ENCODE data around the gene MACROD1.
A peak's percentile ranks its signal among the peaks of the same experiment; 100 is the strongest.

The MACROD1 gene

GRCh38 chr11:64009710-64010109 is 156.2 kb downstream of the MACROD1 start:
- no peak for DNase-seq

DNA sequence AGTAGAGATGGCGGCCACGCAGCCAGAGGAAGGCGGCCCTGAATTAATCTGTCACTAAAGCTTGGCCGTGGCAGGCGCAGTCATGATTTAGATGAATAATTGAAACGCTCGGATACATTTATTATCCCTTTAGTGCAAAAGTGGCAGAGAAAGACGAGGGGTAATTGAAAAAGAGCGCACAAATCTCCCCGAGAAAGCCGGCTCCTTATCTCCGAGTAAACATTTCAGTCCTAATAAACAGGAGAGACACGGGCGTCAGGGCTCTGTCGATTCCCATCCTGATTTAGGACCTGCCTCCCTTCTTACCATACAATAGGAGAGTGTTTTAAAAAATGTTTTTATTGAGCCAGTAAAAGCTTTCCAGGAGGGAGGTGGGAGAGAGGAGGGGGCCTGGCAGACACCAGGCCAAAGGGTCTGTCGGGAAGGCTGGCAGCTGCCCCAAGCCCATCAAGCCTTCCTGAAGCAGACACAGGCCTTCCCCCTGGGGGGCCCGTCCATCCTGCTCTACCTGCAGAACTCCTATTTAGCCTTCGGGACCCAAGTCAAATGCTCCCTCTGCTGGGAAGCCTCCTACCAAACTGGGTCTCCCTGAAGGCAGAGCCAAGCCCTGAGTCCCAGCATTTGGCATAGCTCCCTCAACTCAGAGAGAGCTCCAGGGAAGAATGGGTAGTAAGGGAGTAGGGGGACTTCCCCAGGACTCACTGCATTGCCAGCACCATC is 156.8 kb downstream of the MACROD1 start:
- no peak for DNase-seq

DNA sequence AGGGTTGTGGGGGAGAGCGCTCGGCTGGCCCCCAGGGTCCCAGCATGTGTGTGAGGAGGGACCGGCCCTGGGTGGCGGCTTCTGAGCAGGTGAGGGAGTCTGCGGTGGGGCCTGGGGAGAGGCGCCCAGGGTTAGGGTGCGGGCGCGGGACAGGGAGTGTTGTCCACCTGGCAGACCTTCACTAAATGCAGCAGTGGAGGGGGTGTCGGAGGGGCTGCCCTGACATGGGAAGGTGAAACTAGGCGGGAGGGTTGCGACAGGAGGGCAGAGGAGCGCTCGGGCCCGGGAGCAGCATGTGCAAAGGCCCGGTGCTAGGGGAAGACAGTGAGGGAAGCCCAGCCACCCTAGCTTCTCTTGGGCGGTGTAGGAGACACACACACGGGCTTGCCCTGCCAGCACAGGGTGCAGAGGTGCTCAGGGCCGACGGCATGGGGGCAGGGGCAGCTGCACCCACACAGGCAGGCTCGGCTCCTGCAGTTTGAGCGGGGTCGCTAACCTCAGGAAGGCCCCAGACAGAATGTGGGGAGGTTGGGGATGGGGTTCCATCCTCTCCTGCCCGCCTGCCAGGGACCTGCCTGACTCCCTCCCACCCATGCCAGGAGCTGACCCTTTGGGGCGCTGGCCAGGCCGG is 157.5 kb downstream of the MACROD1 start:
- DNase-seq: no peak

DNA sequence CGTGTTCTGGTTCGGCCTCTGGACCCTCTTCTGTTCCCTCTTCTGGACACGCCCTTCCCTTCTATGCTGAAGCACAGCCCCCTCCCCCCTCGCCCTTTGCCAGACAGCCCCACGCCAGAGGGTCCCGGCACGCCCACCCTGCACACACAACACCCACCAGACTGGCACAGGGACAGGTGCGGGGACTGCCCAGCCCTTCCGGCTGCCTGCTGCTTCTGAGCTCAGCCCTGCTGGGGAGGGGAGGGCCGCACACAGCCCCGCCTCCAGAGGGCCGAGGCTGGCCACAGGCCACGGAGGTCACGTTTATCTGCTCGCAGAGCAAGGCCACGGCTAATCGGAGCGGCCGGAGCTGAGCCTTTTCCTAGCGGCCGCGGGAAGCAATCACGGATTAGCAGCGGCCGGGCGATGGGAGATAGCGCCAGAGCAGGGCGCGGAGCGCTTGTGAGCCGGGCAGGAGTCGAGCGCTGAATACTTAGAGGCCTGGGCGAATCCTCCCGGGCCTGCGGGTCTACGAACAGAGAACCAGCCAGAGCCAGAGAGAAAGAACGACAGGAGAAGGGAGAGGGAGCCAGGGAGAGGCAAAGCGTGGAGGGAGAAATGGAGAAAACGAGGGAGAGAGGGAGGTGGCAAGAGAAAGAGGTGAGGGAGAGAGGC is 158.2 kb downstream of the MACROD1 start:
- DNase-seq: peak in 1 of 5 experiments; percentile 15

GRCh38 chr11:64007160-64007628 is 158.7 kb downstream of the MACROD1 start:
- no peak for DNase-seq

- DNase-seq: no peak
Measured at GRCh38 chr11:64006398-64006797, 159.5 kb downstream of the MACROD1 start.

GRCh38 chr11:64005691-64006090 is 160.2 kb downstream of the MACROD1 start:
- DNase-seq: no peak

DNA sequence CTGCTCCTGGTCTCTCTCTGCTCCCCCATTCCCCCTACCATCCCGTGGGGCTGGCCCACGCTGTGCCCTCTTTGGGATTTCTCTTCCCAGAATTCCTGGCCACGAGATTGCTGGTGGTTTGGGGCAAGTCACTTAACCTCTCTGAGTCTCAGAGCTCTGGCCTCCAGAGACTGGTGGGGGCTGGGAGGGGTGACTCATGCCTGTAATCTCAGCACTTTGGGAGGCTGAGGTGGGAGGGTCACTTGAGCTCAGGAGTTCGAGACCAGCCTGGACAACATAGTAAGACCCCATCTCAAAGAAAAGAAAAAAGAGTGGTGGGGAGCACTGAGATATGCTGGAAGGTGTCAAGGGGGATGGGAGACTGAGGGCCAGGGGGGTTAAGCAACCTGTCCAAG is 161.3 kb downstream of the MACROD1 start:
- DNase-seq: no peak

DNA sequence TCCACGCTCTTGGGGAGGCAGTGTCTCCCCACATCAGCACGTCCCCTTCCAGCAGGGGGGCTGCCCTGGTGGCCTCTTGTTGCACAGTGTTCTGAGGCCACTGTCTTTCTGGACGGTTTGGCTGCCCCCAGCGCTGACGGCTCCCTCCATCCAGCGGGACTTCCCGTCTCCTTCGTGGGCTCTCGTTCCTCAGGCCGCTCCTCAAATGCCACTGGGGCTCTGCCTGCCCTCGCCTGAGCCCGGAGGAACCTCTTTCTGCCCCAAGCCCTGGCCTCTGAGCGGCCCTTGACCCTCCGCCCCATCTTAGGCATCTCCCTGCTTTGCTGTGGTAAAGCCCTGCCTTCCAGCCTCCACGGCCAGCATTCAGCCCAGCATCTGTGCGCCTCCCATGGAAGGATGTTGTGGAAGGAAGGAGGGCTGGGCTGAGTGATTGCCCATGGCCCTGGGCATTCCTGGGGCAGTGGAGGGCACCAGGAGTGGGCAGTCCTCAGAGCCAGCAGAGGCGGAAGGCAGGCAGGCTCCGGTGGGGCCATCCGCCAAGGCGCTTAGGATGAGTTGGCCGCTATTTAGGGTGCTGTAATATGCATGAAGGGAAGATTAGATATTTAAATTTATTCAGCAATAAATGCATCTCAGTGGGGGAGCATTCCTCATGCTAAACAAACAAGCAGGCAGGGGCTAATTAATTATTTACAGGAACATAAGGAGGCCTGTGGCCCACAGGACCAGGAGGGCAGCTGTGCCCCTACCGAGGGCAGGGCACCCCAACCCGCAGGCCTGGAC is 161.9 kb downstream of the MACROD1 start:
- no peak for DNase-seq

DNA sequence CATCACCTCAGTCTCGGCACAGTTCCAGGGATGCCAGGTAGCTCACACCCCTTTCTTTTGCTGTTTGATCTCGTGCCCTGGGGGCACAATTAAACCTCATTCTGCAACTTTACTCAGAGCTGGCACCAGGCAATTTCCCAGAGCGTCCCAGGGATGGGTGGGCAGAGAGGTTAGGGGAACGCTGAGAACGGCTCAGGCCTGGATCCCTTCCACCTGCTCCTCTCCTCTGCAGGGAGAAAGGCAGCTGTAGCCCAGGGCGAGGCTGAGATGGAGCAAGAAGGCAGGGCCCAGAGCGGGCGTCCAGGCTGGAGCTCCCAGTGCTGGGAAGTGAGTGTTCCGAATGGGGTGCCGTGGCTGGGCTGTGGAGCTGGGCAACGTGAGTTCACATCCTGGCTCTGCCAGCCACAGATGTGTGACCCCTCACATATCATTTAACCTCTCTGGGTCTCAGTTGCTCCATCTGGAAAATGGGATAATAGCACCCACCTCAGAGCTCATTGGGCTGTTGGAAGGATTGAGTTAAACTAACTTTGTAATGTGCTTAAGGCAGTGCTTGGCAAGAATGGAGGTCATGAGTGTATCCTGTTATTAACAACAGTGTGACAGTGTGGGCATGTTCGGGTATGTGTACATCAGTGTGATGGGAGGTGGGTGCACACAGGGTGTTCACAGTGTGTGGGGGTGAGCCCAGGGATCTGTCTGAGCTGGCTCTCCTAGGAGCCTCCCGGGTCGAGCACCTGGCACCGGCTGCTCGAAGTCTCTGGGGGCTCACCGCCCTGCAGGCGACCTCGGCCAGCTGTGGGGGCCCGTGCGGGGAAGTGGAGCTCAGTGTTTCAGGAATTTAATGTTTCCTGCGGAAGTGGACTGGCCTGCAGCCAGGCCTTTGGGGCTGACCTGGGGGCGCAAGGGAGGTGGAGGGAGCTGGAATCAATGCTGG is 164.2 kb downstream of the MACROD1 start:
- DNase-seq: no peak

GRCh38 chr11:64000740-64001483 is 165.0 kb downstream of the MACROD1 start:
- no peak for DNase-seq

GRCh38 chr11:64000026-64000739 is 165.7 kb downstream of the MACROD1 start:
- DNase-seq: peak; percentile 54 to 79 (median 61)

- DNase-seq: peak; percentile 32 to 58 (median 51)
Measured at GRCh38 chr11:63999349-64000025, 166.4 kb downstream of the MACROD1 start.

DNA sequence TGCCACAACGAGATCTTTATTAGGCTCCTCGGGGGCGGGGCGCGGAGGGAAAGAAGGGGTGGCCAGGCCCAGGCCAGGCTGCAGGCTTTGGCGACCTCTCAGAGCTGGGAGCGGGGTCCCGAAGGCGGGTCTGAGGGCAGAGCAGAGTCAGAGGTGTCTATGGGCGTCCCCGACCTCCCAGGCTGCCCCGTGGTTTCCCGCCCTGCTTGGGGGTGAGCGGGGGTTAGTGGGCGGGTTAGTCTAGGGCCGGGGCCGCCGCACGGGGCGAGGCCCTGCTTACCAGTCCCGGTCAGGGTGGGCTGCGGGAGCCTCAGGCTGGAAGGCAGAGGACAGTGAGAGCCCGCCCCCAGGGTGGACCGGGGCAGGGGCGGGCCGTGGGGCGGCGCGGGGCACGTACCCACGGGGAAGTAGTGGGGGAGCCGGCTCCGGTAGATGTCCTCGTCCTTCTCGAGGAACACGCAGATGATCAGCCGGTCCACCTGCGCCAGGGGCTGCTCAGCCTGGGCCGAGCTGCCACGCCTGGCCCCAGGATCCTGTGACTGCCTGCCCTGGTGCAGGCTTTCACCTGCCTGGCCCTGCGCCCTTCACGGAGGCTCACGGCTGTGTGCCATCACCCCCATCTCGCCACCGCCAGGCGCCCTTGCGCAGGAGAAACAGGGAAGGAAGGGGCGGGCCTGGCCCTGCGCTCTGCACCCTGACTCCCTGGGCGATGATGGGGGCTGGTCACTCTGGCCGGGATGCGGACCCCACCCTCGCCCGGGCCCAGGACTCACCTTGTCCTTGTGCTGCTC is 167.2 kb downstream of the MACROD1 start:
- peak in 1 of 5 experiments; percentile 20 for DNase-seq

DNA sequence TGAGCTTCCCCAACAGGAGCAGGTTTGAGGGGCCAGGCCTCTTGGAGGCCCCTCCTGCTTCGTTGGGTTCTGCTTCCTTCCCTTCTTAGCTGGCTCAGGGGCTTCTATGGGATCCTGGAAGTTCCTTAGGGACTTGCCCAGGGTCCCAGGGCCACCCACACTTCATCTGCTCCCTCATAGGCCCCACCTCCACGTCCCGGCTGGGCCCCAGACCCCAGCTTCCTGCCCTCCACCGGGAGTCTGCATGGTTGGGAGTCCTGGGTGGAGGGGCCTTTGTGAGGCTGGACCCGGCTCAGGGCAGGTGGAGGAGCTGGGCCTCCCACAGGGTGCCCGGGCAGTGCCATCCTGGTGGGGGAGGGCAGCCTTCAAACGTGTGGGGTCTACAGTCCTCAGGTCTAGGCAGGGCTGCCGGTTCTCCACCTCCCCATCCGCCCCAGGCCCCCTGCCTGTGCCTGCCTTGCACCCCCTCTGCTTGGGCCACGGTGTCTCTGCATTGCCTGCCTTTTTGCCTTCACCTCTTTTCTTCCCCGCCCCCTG is 168.0 kb downstream of the MACROD1 start:
- DNase-seq: no peak

DNA sequence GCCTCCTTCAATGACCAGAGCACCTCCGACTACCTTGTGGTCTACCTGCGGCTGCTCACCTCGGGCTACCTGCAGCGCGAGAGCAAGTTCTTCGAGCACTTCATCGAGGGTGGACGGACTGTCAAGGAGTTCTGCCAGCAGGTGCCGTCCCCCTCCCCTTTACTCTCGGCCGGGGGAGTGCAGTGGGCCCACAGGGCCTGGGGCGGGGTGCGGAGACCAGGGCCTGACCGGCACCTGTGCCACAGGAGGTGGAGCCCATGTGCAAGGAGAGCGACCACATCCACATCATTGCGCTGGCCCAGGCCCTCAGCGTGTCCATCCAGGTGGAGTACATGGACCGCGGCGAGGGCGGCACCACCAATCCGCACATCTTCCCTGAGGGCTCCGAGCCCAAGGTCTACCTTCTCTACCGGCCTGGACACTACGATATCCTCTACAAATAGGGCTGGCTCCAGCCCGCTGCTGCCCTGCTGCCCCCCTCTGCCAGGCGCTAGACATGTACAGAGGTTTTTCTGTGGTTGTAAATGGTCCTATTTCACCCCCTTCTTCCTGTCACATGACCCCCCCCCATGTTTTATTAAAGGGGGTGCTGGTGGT is 168.7 kb downstream of the MACROD1 start:
- DNase-seq: no peak

- no peak for DNase-seq
Measured at GRCh38 chr11:63996512-63996911, 169.4 kb downstream of the MACROD1 start.

DNA sequence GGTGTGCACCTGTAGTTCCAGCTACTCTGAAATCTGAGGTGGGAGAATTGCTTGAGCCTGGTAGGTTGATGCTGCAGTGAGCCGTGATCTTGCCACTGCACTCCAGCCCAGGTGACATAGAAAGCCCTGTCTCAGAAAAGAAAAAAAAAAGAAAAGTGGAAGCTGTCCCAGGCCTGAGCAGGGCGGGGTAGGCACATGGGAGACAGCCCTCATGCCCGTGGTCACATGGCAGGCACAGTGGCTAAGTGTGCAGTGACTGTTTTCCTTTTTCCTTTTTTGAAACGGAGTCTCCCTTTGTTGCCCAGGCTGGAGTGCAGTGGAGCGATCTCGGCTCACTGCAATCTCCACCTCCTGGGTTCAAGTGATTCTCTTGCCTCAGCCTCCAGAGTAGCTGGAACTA is 171.9 kb downstream of the MACROD1 start:
- no peak for DNase-seq

Data from T-helper 2 cell (primary cell).